OCI-LY7 (cell line): ENCODE measurements around the gene KLHL41.

ENCODE experiments used
- EZH2phosphoT487 ChIP-seq: fragments of 200-600 bp; sonication (generic); IDR thresholded peaks from 2 replicates; pipeline ENCODE4 v1.6.1; 2018; ENCODE audit warnings: low read depth, borderline replicate concordance, mild to moderate bottlenecking, mixed run types, antibody characterized with exemption, low read length, moderate library complexity, mixed read lengths
- TF ChIP-seq, protein P1 (sequence below): fragments of 200-600 bp; sonication (generic); conservative IDR thresholded peaks from 2 replicates; pipeline ENCODE4 v1.5.1; 2014; ENCODE audit warnings: mild to moderate bottlenecking, antibody characterized with exemption, low read length, moderate library complexity, mixed read lengths

DNA sequence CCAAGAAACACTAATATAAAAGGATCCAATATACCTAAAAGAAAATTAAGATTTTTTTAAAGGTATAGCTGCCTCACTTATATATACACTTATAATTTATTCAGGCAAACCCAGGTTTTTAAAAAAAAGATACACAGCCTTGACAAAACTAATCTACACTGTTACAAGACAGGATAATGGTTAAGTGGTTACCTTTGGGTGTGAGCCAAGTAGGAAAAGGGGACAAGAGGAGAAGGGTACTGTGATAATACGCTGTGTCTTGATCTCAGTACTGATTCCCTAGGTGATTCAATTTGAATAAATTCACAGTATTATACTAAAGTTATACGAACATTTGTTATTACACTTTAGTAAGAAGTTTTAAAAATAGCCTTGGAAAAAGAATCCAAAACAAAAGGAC, 30.6 kb downstream of the KLHL41 start:
- TF ChIP-seq, protein P1, sequence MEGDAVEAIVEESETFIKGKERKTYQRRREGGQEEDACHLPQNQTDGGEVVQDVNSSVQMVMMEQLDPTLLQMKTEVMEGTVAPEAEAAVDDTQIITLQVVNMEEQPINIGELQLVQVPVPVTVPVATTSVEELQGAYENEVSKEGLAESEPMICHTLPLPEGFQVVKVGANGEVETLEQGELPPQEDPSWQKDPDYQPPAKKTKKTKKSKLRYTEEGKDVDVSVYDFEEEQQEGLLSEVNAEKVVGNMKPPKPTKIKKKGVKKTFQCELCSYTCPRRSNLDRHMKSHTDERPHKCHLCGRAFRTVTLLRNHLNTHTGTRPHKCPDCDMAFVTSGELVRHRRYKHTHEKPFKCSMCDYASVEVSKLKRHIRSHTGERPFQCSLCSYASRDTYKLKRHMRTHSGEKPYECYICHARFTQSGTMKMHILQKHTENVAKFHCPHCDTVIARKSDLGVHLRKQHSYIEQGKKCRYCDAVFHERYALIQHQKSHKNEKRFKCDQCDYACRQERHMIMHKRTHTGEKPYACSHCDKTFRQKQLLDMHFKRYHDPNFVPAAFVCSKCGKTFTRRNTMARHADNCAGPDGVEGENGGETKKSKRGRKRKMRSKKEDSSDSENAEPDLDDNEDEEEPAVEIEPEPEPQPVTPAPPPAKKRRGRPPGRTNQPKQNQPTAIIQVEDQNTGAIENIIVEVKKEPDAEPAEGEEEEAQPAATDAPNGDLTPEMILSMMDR, result no peak
- TF ChIP-seq EZH2phosphoT487, result no peak
